Stimulated activated CD4-positive, alpha-beta T cell treated with anti-CD3 and anti-CD28 coated beads, Interleukin-1b, Interleukin-23, amount 100 ng/mL, for 48 hours (primary cell): ENCODE results near the gene CTNND2.
"Not testable (repeated sequence)": the region's sequence is repeated elsewhere in the genome, so short reads cannot be mapped to it uniquely, and the experiment has no call there.

Experiments used
- DNase-seq: peaks from one replicate; pipeline ENCODE4 v3.0.0-alpha.2; 2020

CTNND2 gene

DNA sequence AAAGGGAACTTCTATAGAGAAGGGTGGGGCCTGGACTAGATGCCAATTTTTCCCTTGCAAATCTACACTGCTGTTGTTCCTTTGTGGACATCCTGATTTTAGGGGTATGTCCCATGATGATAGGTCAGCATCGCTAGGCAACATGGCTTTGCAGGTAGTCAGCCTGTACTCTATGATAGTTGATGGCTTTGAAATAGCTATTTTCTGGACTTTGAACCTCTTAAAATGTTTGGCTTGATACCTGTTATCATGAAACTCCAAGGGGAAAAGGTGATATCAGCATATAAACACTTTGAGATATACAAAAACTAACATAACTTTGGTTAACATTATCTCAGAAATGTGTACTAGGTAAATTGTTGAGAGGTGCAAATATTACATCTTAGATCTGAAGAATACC is 533.2 kb downstream of the CTNND2 start:
- no peak for DNase-seq

DNA sequence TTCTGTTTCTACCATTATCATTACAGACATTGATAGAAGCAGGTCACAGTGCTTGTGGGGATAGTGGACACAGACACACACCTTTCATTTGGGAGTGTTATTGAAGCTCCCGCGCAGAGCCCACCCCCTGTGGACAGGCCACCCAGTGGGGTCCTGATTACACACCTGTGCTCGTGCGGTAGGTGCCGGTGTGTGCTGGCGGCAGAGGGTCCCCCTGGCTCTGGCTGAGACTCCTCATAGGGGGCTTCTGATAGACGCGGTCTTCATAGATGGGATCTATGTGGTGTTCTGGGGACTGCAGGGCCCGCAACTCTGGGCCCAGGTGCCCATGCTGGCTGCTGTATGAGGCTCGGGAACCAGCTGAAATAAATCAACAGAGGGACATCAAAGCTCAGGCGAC is 539.7 kb downstream of the CTNND2 start:
- DNase-seq: no peak

DNA sequence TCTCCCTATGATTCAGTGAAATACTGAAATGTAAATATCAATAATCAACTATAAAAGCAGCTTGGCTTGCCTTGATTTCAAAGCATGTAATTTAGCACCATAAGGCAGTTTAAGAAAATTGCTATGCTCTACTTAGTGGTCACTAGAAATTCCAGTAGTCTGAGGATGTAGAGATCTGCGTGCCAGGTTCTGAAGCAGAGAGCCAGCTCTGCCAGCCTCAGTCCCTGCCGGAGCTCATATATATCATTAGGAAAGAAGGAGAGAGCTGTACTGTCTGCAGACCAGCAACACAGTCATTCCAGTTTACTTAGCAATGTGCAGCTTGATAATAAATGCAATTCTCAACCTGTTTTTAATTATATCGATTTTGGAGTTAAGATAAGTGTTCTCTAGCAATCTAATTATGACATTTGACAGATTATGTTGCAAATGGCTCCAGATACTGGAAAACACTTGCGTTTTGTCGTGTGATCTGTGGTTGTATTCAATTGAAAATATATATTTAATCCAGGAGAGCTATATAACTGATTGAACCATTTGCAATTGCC is 540.5 kb downstream of the CTNND2 start:
- no peak for DNase-seq

DNA sequence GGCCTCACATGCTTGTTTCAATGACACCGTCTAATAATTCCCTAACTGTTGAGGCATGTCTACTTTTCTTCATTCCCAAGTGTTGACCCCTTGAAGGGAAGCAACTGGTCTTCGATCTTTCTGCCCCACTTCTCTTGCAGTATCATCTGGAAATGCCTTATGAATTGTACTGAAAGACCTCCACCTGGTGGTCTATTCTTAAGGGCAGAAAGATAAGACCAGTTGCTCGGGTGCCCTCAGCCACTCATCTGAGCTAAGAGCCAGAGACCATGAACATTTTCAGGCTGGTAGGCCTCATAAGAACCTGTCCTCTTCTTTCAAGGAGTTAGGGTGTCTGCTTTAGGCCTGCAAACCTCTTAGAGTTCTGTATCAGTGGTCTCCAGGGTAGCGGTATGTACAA is 542.5 kb downstream of the CTNND2 start:
- no peak for DNase-seq

DNA sequence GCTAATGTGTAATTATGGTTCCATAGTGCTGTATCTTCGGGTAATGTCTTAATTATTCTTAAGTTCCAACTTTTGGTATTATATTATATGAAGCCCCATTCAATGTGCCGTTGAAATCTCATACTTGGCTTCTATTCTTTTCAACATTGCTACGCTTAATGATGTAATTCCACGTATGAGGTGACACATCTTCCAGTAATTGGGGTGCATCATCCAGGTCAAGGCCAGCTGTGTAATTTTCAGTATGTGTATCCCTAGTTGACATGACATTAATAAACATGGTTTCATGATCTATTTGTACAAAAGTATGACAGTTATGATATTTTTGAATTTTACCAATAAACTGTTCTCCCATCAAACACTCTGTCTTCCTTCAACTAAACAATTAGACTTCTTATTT is 546.3 kb downstream of the CTNND2 start:
- no peak for DNase-seq

DNA sequence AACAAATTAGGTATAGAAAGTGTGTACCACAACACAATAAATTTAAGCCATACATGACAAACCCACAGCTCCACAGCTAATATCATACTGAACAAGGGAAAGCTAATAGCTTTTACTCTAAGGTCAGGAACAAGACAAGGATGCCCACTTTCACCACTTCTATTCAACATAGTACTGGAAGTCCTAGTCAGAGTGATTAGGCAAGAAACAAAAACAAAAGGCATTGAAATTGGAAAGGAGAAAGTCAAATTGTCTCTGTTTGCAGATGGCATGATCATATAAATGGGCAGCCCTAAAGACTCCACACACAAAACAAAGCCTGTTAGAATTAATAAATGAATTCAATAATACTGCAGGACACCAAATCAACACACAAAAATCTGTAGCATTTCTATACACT is 548.8 kb downstream of the CTNND2 start:
- DNase-seq: no peak

DNA sequence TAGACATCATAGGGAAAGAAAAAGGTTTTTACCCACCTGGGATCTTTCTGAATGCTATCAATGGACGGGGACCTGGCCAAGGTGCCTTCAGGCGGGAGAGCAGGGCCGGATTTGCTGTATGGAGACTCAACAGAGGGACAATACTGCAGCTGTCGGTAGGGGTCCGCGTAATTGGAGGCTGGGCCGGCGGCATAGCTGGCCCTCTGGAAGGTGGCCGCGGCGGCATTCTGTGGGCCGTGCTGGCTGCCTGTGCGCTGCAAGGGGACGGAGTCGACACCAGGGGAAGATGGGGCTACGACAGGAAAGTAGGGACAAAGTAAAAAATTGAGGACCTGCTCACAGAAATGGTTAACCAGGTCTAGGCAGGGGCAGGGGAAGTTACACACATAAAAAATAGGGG is 557.9 kb downstream of the CTNND2 start:
- no peak for DNase-seq

DNA sequence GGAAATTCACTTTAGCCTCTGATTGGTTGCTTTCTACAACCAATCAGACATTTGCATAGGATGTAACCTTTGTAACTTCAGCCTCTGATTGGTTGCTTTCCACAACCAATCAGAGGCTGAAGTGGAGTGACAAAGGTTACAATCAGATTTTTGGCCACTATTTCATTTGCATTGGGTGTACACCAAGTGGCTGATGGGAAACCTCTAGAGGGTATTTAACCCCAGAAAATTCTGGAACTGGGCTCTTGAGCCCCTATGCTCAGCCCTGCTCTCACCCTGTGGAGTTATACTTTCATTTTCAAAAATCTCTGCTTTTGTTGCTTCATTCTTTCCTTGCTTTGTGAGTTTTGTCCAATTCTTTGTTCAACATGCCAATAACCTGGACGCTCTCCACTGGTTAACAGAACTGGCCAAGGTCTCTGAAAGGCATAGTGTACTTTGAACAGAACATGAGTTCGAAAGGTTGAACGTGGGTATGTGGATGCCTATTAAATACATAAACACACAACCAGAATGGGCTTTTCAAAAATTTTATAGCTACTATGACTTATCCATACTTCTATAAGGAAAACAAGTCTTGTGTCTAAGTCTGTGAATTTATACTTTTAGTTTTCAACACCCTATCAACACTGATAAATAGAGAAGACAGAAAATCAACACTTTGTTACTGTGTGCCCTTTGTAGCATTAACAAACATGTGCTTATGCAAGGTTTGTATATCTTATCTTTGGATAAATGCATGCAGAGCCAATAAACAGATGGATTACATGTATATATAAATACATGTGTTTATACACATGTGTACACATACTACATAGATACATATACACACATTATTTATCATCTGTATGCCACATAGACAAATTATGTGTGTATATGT is 568.1 kb downstream of the CTNND2 start:
- no peak for DNase-seq

DNA sequence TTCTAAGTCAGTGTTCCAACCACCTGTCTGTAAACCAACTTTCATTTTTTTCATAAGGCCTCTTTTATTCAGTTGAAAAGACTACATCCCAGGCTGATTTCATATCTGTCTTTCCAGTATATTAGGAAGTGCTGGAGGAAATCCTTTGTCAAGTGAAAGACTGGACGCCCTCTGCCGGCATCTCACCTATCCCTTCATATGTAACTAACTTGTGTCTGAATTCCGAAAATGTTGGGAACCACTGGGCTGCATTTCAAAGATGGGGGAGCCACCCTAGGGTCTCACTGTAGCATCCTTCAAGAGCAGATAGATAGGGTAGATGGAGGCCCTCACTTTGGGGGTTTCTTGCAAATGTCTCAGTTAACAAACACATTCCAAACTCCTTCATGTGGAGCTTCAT is 569.8 kb downstream of the CTNND2 start:
- no peak for DNase-seq

DNA sequence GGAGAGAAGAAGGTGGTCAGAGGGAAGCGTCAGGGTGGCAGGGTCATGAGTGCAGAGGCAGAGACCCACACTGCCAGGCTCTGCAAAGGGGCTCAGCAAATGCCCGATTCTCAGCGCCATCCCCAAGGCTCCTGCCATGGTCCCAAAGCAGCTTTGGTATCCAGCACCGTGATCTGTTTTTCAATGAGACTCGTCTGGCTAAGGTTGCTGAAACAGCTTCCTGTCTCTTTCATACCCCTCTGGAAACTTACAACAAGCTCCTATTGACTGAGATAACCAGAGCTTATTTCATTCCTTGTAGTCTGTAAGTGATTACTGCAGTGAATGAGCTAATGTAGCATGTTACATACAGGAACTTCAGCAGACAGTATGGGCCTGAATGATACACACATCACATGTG is 574.6 kb downstream of the CTNND2 start:
- DNase-seq: no peak

DNA sequence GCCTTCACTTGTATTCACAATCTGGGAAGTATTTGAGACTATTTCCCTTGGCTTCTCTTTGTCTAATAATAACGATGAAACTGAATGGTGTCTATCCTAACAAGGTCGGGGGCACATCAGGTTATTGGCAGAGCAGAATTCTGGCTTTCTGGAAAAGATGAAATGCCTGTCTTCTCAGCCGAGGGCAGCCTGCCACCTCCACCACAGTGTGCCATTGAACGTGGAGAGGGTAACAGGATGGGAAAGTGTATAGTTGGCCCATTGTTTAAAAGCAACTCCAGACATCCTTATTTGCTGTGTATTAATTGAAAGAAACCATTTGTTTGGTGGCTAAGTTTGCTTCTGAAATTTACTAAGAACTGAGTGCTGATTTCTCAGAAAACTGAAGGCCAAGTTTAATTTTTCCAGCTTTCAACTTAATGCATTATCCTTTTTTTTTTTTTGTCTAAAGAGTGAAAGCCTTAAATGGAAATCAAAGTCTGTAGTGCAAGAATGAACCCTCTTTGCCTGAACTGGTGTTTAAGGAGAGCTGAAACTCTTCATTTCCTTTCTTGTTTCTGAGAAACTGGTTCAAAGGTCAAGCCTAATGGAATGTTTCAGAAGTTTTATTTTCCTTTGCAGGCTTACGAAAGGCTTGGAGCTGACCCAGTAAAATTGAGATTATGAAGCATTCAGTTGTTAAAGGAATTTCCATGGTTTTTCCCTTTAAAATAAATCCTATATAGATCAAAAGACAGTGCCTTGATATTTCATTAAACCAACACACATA is 579.5 kb downstream of the CTNND2 start:
- DNase-seq: no peak

DNA sequence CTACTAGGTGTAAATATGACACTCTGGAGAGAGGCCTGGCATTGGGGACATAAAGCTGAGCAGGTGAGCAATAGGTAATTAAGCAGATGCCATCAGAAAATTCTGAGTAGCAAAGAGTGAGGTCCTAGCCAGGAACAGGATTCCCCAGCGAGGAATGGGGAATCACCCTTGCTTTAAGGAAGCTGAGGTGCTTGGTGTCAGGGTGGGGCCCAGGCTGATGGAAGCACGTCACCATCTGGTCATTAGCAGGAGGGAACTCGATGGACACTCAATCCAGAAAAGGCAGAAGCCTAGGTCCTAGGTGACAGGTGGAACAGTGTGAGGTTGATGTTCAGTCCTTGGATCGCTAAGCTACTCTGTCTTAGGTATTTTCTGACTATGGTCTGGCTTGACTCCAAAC is 580.5 kb downstream of the CTNND2 start:
- no peak for DNase-seq

DNA sequence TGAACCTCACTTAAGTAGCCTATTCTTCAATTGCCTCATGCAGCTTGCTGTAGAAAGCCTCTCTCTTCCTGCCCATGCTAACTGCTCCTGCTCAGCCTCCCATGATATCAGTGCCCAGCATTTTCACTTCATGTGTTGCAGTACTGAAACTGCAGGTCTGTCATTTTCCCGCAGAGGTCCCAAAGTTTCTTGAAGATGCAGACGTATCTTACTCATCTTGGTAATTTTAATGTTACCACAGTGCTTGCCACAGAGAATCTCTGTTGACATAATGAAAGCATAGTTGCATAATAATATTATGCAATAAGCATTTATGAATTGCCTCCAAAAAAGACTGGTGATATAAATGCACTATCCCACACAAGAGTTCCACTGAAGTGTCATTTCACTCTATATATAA is 582.1 kb downstream of the CTNND2 start:
- no peak for DNase-seq

DNA sequence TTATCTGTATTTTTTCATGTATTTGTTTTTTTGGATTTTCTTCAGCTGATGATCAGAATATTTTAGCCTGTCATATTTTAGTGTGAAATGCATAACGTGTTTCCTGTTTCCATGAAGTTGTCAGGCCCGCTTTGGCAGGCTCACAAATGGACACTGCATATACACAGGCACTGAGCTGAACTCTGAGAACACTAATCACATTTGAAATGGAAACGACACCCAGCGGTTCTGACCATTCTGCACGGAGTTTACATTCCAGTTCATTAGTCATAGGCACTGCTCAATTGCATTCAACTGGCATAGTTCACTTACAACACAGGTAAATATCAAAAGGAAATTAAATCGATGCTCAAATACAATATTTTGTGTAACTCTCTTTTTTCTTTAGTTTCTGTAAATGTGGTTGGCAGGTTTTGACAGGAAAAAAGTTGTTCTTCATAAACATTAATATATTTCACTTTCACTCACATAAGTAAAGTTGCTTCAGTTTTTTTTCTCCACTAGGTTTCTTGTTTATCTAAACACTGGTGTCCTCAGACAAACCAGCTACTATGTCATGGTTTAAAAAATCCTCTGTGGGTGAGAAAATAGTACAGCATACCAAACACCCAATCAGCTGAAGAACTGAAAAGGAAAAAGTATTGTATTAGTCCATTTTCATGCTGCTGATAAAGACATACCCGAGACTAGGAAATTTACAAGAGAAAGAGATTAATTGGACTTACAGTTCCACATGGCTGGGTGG is 584.2 kb downstream of the CTNND2 start:
- no peak for DNase-seq

DNA sequence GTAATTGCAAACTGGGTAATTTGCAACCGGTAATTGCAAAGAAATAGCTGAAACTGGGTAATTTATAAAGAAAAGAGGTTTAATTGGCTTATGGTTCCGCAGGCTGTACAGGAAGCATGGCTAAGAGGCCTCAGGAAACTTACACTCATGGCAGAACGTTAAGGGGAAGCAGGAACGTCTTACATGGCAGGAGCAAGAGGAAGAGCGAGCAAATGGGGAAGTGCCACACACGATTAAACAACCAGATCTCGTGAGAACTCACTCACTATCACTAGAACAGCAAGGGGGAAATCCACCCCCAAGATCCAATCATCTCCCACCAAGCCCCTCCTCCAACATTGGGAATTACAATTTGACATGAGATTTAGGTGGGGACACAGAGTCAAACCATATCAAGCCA is 590.6 kb downstream of the CTNND2 start:
- not testable (repeated sequence) for DNase-seq

DNA sequence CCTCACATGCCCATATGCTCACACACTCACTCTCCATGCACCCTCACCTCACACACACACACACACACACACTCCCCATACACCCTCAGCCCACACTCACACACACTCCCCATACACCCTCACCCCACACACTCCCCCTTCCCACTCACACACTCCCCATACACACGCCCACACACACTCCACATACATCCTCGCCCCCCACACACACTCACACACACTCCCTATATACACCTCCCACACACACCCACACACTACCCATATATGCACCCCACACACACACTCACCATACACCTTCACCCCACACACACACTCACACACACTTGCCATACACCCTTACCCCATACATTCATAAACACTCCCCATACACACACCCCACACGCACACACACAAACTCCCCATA is 592.5 kb downstream of the CTNND2 start:
- DNase-seq: no peak

DNA sequence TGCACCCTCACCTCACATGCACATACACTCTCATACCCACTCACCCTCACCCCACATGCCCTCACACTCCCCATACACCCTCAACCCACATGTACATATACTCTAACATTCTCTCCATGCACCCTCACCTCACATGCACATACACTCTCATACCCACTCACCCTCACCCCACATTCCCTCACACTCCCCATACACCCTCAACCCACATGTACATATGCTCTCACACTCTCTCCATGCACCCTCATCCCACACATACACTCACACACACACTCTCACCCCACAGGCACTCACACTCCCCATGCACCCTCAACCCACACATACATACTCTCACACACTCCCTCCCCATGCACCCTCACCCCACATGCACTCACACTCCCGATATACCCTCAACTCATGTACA is 593.0 kb downstream of the CTNND2 start:
- DNase-seq: no peak

DNA sequence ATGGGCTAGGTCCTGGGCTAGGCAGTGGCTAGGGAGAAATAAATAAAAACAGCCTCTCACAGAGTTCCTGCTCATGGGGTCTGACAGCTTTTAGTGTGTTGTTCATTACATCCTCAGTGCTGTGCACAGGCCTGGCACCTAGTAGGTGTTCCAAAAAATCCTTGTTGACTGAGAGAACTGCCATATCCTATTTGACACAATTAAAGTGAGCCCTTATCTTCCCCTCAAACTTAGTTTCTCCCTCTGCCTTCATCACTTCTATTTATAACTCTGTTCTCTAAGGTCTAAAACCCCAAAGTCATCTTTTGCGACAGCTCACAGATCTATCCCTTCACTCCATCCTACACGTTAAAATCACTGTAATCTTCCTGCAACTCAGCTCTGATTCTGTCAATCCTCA is 594.1 kb downstream of the CTNND2 start:
- DNase-seq: no peak

DNA sequence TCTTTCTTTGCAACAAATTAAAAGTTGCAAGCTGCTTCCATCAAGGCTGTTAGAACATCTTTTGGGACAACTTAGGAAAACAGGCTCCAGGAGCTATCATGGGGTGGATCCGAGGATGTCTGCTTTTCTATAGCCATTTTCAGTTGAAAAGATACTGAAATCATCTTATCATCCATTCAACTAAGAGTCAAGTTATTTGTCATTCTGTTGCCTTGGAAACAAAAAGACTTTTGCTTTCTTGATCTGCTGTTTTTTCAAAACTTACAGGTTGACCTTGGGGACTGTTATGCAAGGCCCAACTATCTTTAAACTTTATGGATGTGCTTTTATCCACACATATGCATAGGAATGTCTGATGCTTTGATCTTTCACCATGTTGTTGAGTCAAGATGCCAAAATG is 597.9 kb downstream of the CTNND2 start:
- DNase-seq: no peak

DNA sequence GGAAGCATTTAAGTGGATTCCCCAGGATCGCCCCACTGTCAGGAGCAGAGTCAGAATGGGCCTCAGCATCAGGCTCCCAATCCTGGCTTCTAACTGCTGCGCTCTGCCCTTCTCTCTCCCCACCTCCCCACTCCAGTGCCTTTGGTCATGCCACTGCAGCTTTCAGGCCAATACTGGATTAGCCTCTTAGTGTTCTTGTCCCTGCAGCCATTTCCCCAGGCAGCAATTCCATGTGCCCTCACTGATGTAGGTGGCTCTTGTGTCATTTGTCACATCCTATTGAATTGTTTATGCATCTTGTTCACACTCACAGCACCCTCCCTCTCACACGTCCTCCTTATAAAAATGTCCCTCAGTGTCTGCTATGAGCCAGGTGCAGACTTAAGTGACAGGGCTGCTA is 599.0 kb downstream of the CTNND2 start:
- no peak for DNase-seq

DNA sequence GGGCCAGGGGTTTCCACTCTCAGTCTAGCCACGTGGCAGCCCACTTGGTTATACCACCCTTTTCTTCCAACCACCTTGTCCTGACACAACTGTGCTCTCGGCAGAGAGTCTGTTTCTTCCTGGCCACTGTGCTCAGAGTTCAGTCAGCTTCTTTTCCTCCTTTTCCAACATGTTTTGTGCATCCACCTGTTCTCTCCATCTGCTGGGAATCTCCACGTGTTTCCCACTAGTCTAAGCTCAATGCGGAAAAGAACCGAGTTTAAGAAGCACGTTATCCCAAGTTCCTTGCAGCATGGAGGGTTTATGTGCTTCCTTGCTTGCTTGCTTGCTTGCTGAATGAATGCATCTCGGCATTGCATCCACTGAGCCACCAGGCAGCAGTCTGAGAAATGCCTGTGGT is 599.6 kb downstream of the CTNND2 start:
- no peak for DNase-seq

DNA sequence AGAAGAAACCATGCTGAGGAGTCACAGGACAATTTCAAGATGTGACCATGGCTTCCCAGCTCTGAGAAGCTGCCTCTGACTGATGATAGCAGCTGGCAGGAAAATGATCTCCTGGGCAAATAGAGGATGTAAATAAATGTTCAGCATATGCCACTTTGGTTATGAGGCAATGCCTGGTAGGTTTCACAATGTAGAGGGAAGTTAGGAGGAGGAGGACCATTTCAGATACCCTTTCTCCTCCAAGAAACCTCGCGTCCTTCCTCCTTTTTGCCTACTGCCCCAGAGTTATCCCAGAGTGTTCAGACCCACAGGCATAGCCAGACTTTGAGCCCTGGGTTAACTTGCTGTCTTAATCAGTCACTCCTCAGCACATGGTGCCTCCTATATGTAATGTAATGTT is 601.6 kb downstream of the CTNND2 start:
- DNase-seq: no peak

DNA sequence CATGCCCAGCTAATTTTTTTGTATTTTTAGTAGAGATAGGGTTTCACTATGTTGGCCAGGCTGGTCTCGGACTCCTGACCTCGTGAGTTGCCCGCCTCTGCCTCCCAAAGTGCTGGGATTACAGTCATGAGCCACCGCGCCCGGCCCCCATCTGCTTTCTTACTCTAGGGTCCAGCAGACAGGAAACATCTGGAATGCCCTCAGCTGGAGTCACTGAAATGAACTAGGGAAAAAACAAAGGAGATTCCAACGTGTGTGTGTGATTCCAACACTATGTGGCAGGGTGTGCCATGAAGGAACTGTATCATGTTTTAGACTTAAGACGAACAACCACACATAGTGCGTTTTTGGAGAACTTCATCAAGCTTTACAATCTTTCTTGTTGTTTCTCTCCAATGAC is 603.1 kb downstream of the CTNND2 start:
- no peak for DNase-seq
